ENCODE results near the gene WDR17. TPM values are rescaled to one million over a fixed set of nuclear protein-coding genes. Genes with fewer than 3 reads are reported as not detected.
A peak's percentile ranks its signal among the peaks of the same experiment; 100 is the strongest.

WDR17 gene
- total RNA-seq, 1 donor from 2014 or later, result 3.2 TPM

- no peaks in the 10 kb centered on the region for H3K4me1 ChIP-seq
- no peak overlapping the region for H3K4me3 ChIP-seq
- intact Hi-C loops (cut with DNase I), result no loop called here
- peak; percentile 21 for TF ChIP-seq CTCF (IDR thresholded peaks at IDR 0.05)
- no peaks in the 10 kb centered on the region for H3K9me3 ChIP-seq
- no peaks in the 10 kb centered on the region for H3K27me3 ChIP-seq
- no peak overlapping the region for H3K27ac ChIP-seq
- H3K36me3 ChIP-seq, result no peaks in the 10 kb centered on the region
- DNase-seq, result no peak
- no peak for ATAC-seq
These were observed 84.7 kb downstream of the WDR17 start for GRCh38 chr4:176150356-176150682.

- DNase-seq, result no peak
- H3K36me3 ChIP-seq, result no peaks in the 10 kb centered on the region
- intact Hi-C loops (cut with DNase I), result no loop called here
- TF ChIP-seq CTCF (IDR thresholded peaks at IDR 0.05), result no peak
- H3K27me3 ChIP-seq, result no peaks in the 10 kb centered on the region
- ATAC-seq, result no peak
- H3K4me1 ChIP-seq, result no peaks in the 10 kb centered on the region
- H3K4me3 ChIP-seq, result no peak overlapping the region
- H3K9me3 ChIP-seq, result no peaks in the 10 kb centered on the region
- H3K27ac ChIP-seq, result no peak overlapping the region
These were observed 85.1 kb downstream of the WDR17 start for GRCh38 chr4:176150704-176151103.

- no peaks in the 10 kb centered on the region for H3K27me3 ChIP-seq
- H3K9me3 ChIP-seq, result no peaks in the 10 kb centered on the region
- no peak overlapping the region for H3K4me3 ChIP-seq
- H3K36me3 ChIP-seq, result no peaks in the 10 kb centered on the region
- intact Hi-C loops (cut with DNase I), result no loop called here
- no peak overlapping the region for H3K27ac ChIP-seq
- no peak for TF ChIP-seq CTCF (IDR thresholded peaks at IDR 0.05)
- ATAC-seq (no peak), DNase-seq (no peak)
- no peaks in the 10 kb centered on the region for H3K4me1 ChIP-seq
These were observed 87.5 kb downstream of the WDR17 start for GRCh38 chr4:176153124-176153523.

- Histone ChIP-seq H3K36me3 (no peaks in the 10 kb centered on the region), H3K4me3 (no peak overlapping the region), H3K27me3 (no peaks in the 10 kb centered on the region), H3K4me1 (no peaks in the 10 kb centered on the region), H3K27ac (no peak overlapping the region), H3K9me3 (no peaks in the 10 kb centered on the region)
- intact Hi-C loops (cut with DNase I), result no loop called here
- ATAC-seq (no peak), DNase-seq (no peak)
- TF ChIP-seq CTCF (IDR thresholded peaks at IDR 0.05), result no peak
These were observed 91.0 kb downstream of the WDR17 start for GRCh38 chr4:176156656-176157055.

GRCh38 chr4:176163041-176163440 lies 97.4 kb downstream of the WDR17 start:
- TF ChIP-seq CTCF (IDR thresholded peaks at IDR 0.05), result no peak
- no peaks in the 10 kb centered on the region for H3K9me3 ChIP-seq
- intact Hi-C loops (cut with DNase I), result no loop called here
- H3K36me3 ChIP-seq, result no peaks in the 10 kb centered on the region
- no peak for DNase-seq
- H3K4me1 ChIP-seq, result no peaks in the 10 kb centered on the region
- no peaks in the 10 kb centered on the region for H3K27me3 ChIP-seq
- ATAC-seq, result no peak
- H3K27ac ChIP-seq, result no peak overlapping the region
- no peak overlapping the region for H3K4me3 ChIP-seq

- no peak for TF ChIP-seq CTCF (IDR thresholded peaks at IDR 0.05)
- no peak overlapping the region for H3K4me3 ChIP-seq
- no peaks in the 10 kb centered on the region for H3K27me3 ChIP-seq
- no peak for DNase-seq
- no peaks in the 10 kb centered on the region for H3K36me3 ChIP-seq
- no peaks in the 10 kb centered on the region for H3K9me3 ChIP-seq
- H3K4me1 ChIP-seq, result no peaks in the 10 kb centered on the region
- no peak for ATAC-seq
- intact Hi-C loops (cut with DNase I), result no loop called here
- no peak overlapping the region for H3K27ac ChIP-seq
These were observed 119.4 kb downstream of the WDR17 start for GRCh38 chr4:176185051-176185450.
